Ovary (tissue), 3 donors: ENCODE measurements around the gene NDC1.

ENCODE experiments used
- POLR2A ChIP-seq: fragments of 450-650 bp; IDR thresholded peaks from one replicate; pipeline ENCODE4 v1.6.1; 2017; ENCODE audit warnings: antibody characterized with exemption, mild to moderate bottlenecking, moderate library complexity
- TF ChIP-seq, protein P1 (sequence below), 3 donors: fragments of 450-650 bp in 2 of 3; fragments of 200-600 bp in 1 of 3; IDR thresholded peaks; one replicate each; pipeline versions ENCODE4 v1.5.1 to v1.8.0; 2016 to 2022; ENCODE audit warnings: antibody characterized with exemption in 3 of 3, mild to moderate bottlenecking in 1 of 3
- donor health status: DM: no; HTN: no; CAD: no.

DNA sequence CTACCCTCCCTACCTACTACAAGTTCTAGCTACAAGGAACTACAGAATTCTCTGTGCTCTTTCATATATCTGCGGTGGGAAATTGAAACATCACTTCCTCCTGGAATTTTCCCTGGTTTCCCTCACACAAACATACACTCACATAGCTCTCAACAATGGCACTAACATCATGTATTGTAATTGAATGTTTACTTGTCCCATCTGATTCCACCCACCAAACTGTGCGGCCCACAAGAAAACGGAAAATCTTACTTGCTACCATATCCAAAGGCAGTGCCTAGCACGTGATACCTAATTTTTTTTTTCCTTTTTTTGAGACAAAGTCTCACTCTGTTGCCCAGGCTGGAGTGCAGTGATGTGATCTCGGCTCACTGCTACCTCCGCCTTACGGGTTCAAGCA is 33.9 kb downstream of the NDC1 start:
- TF ChIP-seq, protein P1, sequence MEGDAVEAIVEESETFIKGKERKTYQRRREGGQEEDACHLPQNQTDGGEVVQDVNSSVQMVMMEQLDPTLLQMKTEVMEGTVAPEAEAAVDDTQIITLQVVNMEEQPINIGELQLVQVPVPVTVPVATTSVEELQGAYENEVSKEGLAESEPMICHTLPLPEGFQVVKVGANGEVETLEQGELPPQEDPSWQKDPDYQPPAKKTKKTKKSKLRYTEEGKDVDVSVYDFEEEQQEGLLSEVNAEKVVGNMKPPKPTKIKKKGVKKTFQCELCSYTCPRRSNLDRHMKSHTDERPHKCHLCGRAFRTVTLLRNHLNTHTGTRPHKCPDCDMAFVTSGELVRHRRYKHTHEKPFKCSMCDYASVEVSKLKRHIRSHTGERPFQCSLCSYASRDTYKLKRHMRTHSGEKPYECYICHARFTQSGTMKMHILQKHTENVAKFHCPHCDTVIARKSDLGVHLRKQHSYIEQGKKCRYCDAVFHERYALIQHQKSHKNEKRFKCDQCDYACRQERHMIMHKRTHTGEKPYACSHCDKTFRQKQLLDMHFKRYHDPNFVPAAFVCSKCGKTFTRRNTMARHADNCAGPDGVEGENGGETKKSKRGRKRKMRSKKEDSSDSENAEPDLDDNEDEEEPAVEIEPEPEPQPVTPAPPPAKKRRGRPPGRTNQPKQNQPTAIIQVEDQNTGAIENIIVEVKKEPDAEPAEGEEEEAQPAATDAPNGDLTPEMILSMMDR (IDR thresholded peaks at IDR 0.05) = no peak
- TF ChIP-seq POLR2A = no peak
